Gastrocnemius medialis (tissue), 4 donors: ENCODE data around the gene SRSF9.

Experiments used
- POLR2A ChIP-seq, 2 donors: fragments of 450-650 bp; IDR thresholded peaks; one replicate each; pipeline ENCODE4 v1.6.1; 2017; ENCODE audit warnings: antibody characterized with exemption in 2 of 2, mild to moderate bottlenecking in 2 of 2, moderate library complexity in 2 of 2
- TF ChIP-seq, protein P1 (sequence below), 5 experiments: fragments of 450-650 bp in 3 of 5; fragments of 200-600 bp in 2 of 5; sonication (generic) in 2 of 5; IDR thresholded peaks in 4 of 5; conservative IDR thresholded peaks in 1 of 5; 1 replicate in 4 of 5; 2 replicates in 1 of 5; pipeline ENCODE4 v1.5.1; 2016 to 2019; ENCODE audit warnings: antibody characterized with exemption in 5 of 5, mild to moderate bottlenecking in 3 of 5, moderate library complexity in 3 of 5

DNA sequence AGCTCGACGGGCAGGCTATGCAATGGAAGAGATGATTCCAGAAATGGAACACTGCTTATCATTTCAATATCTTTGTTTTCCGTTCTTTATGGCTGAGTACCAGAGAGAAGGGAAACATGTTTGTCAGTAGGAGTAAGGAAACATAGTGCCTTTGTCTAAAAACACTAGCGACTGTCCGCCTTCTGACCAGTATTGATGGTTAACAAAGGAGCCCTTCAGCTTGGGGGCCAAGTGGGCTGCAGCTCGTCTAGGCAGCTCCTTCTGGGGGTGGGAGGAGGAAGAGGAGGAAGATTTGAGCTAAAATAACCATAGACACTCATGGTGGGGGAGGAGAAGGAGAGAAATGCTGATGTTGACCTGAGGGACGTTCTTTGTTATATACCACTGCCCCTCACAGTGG, 44.5 kb upstream of the SRSF9 start:
- TF ChIP-seq, protein P1, sequence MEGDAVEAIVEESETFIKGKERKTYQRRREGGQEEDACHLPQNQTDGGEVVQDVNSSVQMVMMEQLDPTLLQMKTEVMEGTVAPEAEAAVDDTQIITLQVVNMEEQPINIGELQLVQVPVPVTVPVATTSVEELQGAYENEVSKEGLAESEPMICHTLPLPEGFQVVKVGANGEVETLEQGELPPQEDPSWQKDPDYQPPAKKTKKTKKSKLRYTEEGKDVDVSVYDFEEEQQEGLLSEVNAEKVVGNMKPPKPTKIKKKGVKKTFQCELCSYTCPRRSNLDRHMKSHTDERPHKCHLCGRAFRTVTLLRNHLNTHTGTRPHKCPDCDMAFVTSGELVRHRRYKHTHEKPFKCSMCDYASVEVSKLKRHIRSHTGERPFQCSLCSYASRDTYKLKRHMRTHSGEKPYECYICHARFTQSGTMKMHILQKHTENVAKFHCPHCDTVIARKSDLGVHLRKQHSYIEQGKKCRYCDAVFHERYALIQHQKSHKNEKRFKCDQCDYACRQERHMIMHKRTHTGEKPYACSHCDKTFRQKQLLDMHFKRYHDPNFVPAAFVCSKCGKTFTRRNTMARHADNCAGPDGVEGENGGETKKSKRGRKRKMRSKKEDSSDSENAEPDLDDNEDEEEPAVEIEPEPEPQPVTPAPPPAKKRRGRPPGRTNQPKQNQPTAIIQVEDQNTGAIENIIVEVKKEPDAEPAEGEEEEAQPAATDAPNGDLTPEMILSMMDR (IDR thresholded peaks at IDR 0.05 in 4 of 5, conservative IDR thresholded peaks at IDR 0.05 in 1 of 5): no peak
- TF ChIP-seq POLR2A (IDR thresholded peaks at IDR 0.05): no peak
